HUDEP-2 (cell line): ENCODE results near the gene PRELID2.
"Not testable (repeated sequence)": the region's sequence is repeated elsewhere in the genome, so short reads cannot be mapped to it uniquely, and the experiment has no call there.

ENCODE experiments used
- DNase-seq, 76 experiments: peaks; one replicate each; lab custom pipeline; 2025; ENCODE audit not compliant: unreplicated experiment in 76 of 76; lab: John Stamatoyannopoulos, UW

Gene PRELID2

GRCh38 chr5:145801195-145801594, 33.9 kb downstream of the PRELID2 start:
- no peak for DNase-seq

GRCh38 chr5:145800181-145800580, 35.0 kb downstream of the PRELID2 start:
- no peak for DNase-seq

- DNase-seq: not testable (repeated sequence)
Measured at GRCh38 chr5:145798503-145798902, 36.6 kb downstream of the PRELID2 start.

- DNase-seq: no peak
Measured at GRCh38 chr5:145797336-145797735, 37.8 kb downstream of the PRELID2 start.

- no peak for DNase-seq
Measured at GRCh38 chr5:145796318-145796717, 38.8 kb downstream of the PRELID2 start.

GRCh38 chr5:145793574-145793973, 41.6 kb downstream of the PRELID2 start:
- DNase-seq: no peak

GRCh38 chr5:145792840-145793239, 42.3 kb downstream of the PRELID2 start:
- no peak for DNase-seq

- no peak for DNase-seq
Measured at GRCh38 chr5:145791866-145792265, 43.3 kb downstream of the PRELID2 start.

GRCh38 chr5:145787996-145788395, 47.1 kb downstream of the PRELID2 start:
- DNase-seq: no peak

GRCh38 chr5:145787507-145787906, 47.6 kb downstream of the PRELID2 start:
- DNase-seq: no peak

GRCh38 chr5:145787001-145787400, 48.1 kb downstream of the PRELID2 start:
- DNase-seq: no peak

GRCh38 chr5:145780982-145781381, 54.2 kb downstream of the PRELID2 start:
- DNase-seq: no peak

GRCh38 chr5:145778144-145778900, 56.8 kb downstream of the PRELID2 start:
- DNase-seq: no peak

- DNase-seq: no peak
Measured at GRCh38 chr5:145777445-145778063, 57.6 kb downstream of the PRELID2 start.

- DNase-seq: no peak
Measured at GRCh38 chr5:145776886-145777285, 58.3 kb downstream of the PRELID2 start.

- DNase-seq: no peak
Measured at GRCh38 chr5:145775893-145776444, 59.2 kb downstream of the PRELID2 start.

GRCh38 chr5:145775411-145775810, 59.7 kb downstream of the PRELID2 start:
- no peak for DNase-seq

GRCh38 chr5:145774442-145774841, 60.7 kb downstream of the PRELID2 start:
- no peak for DNase-seq

GRCh38 chr5:145772466-145772865, 62.7 kb downstream of the PRELID2 start:
- DNase-seq: peak in 11 of 76 experiments; percentile 1 to 28 (median 10)

GRCh38 chr5:145768863-145769262, 66.3 kb downstream of the PRELID2 start:
- no peak for DNase-seq

- DNase-seq: no peak
Measured at GRCh38 chr5:145764325-145764724, 70.8 kb downstream of the PRELID2 start.

- no peak for DNase-seq
Measured at GRCh38 chr5:145762833-145763232, 72.3 kb downstream of the PRELID2 start.
